Measurements from ENCODE around the gene AHNAK. TPM values are rescaled to one million over a fixed set of nuclear protein-coding genes. Genes with fewer than 3 reads are reported as not detected.
"Not testable (repeated sequence)": the region's sequence is repeated elsewhere in the genome, so short reads cannot be mapped to it uniquely, and the experiment has no call there.

The AHNAK gene
- polyA plus RNA-seq, 1 experiment = 231 TPM

GRCh38 chr11:62573006-62573591, 26.5 kb upstream of the AHNAK start:
- Histone ChIP-seq H3K9me3 (ENCODE audit: control insufficient read depth, insufficient read depth, low read length) (no peaks in the 10 kb centered on the region; the same call in 1 of the 2 replicates), H3K27me3 (ENCODE audit: control insufficient read depth, insufficient read depth, low read length) (no peaks in the 10 kb centered on the region), H3K4me3 (ENCODE audit: low read depth, low read length) (peak overlapping the region; percentile 92), H3K27ac (ENCODE audit: low read depth, low read length) (peak overlapping the region; percentile 86)
- CTCF ChIA-PET = interaction anchor here (1.0 to 2.7 kb wide), 9 partner anchors 12 to 213 kb away, joined by 3 to 19 read pairs (median 4); partner anchors contain the start of gene MTA2
- POLR2A ChIA-PET = interaction anchor here (0.8 to 3.7 kb wide), 32 partner anchors 8 to 268 kb away, joined by 3 to 67 read pairs (median 6); partner anchors contain the start of genes AHNAK, B3GAT3, C11orf98 and CSKMT
- no peak for DNase-seq (ENCODE audit: low read depth, low spot score)
- no peak for TF ChIP-seq CTCF (IDR thresholded peaks at IDR 0.05; ENCODE audit: low read depth, low read length)

GRCh38 chr11:62572431-62572830, 25.8 kb upstream of the AHNAK start:
- H3K4me3 ChIP-seq (ENCODE audit: low read depth, low read length) = peak overlapping the region; percentile 92
- CTCF ChIA-PET = interaction anchor here (1.2 to 2.7 kb wide), 4 partner anchors 12 to 177 kb away, joined by 3 to 19 read pairs (median 9); no protein-coding TSS in a partner anchor
- H3K27me3 ChIP-seq (ENCODE audit: control insufficient read depth, insufficient read depth, low read length) = no peaks in the 10 kb centered on the region
- no peak overlapping the region for H3K27ac ChIP-seq (ENCODE audit: low read depth, low read length)
- H3K9me3 ChIP-seq (ENCODE audit: control insufficient read depth, insufficient read depth, low read length) = no peaks in the 10 kb centered on the region; the same call in 1 of the 2 replicates
- TF ChIP-seq CTCF (IDR thresholded peaks at IDR 0.05; ENCODE audit: low read depth, low read length) = no peak
- POLR2A ChIA-PET = interaction anchor here (0.6 to 3.7 kb wide), 4 partner anchors 19 to 276 kb away, joined by 3 to 67 read pairs (median 20); partner anchors contain the start of genes C11orf98, CSKMT and TUT1
- DNase-seq (ENCODE audit: low read depth, low spot score) = no peak

- POLR2A ChIA-PET; DNase-seq (ENCODE audit: low read depth, low spot score); H3K27me3 ChIP-seq (ENCODE audit: control insufficient read depth, insufficient read depth, low read length); H3K27ac ChIP-seq (ENCODE audit: low read depth, low read length); H3K4me3 ChIP-seq (ENCODE audit: low read depth, low read length); H3K9me3 ChIP-seq (ENCODE audit: control insufficient read depth, insufficient read depth, low read length): not testable (repeated sequence)
- CTCF ChIA-PET = interaction anchor here (1.2 to 2.5 kb wide), 2 partner anchors 11 to 177 kb away, joined by 3 to 19 read pairs; no protein-coding TSS in a partner anchor
These were observed 24.9 kb upstream of the AHNAK start for GRCh38 chr11:62571493-62571892.

GRCh38 chr11:62570903-62571302, 24.3 kb upstream of the AHNAK start:
- H3K27ac ChIP-seq (ENCODE audit: low read depth, low read length); H3K4me3 ChIP-seq (ENCODE audit: low read depth, low read length); H3K9me3 ChIP-seq (ENCODE audit: control insufficient read depth, insufficient read depth, low read length); POLR2A ChIA-PET; H3K27me3 ChIP-seq (ENCODE audit: control insufficient read depth, insufficient read depth, low read length); DNase-seq (ENCODE audit: low read depth, low spot score): not testable (repeated sequence)
- CTCF ChIA-PET = interaction anchor here (1.2 to 2.5 kb wide), 5 partner anchors 11 to 177 kb away, joined by 3 to 19 read pairs (median 8); no protein-coding TSS in a partner anchor

GRCh38 chr11:62569611-62570010, 23.0 kb upstream of the AHNAK start:
- DNase-seq (ENCODE audit: low read depth, low spot score) = no peak
- no peaks in the 10 kb centered on the region; the same call in 1 of the 2 replicates for H3K9me3 ChIP-seq (ENCODE audit: control insufficient read depth, insufficient read depth, low read length)
- no peaks in the 10 kb centered on the region for H3K27me3 ChIP-seq (ENCODE audit: control insufficient read depth, insufficient read depth, low read length)
- POLR2A ChIA-PET = interaction anchor here (0.5 to 0.7 kb wide), 2 partner anchors 24 to 72 kb away, joined by 3 read pairs; no protein-coding TSS in a partner anchor
- CTCF ChIA-PET = interaction anchor here (1.2 to 2.2 kb wide), 4 partner anchors 8 to 145 kb away, joined by 3 to 9 read pairs (median 8); no protein-coding TSS in a partner anchor
- H3K4me3 ChIP-seq (ENCODE audit: low read depth, low read length) = no peak overlapping the region
- TF ChIP-seq CTCF (IDR thresholded peaks at IDR 0.05; ENCODE audit: low read depth, low read length) = no peak
- H3K27ac ChIP-seq (ENCODE audit: low read depth, low read length) = no peak overlapping the region
